Immature natural killer cell (primary cell): ENCODE results near the gene ACE. TPM values are rescaled to one million over a fixed set of nuclear protein-coding genes. Genes with fewer than 3 reads are reported as not detected.

Experiments
- DNase-seq, 3 donors: peaks; one replicate each; pipeline ENCODE4 v3.0.0; 2022; ENCODE audit warnings: mixed read lengths in 1 of 3
- H3K27ac Mint-ChIP-seq, 6 donors: one replicate each; pipeline ENCODE4 v1.8.0; 2020; ENCODE audit warnings: mixed read lengths in 6 of 6, mild to moderate bottlenecking in 5 of 6, inconsistent platforms in 4 of 6, moderate library complexity in 3 of 6
- H3K27me3 Mint-ChIP-seq, 3 donors: one replicate each; pipeline ENCODE4 v1.8.0; 2020 to 2021; ENCODE audit warnings: low read depth in 3 of 3, mild to moderate bottlenecking in 3 of 3, mixed read lengths in 3 of 3, moderate library complexity in 3 of 3, inconsistent platforms in 1 of 3
- H3K36me3 Mint-ChIP-seq, 3 donors: one replicate each; pipeline ENCODE4 v1.8.0; 2020; ENCODE audit warnings: mixed read lengths in 3 of 3, inconsistent platforms in 2 of 3, mild to moderate bottlenecking in 2 of 3
- H3K4me1 Mint-ChIP-seq, 2 donors: one replicate each; pipeline ENCODE4 v1.8.0; 2020; ENCODE audit warnings: inconsistent platforms in 2 of 2, mild to moderate bottlenecking in 2 of 2, mixed read lengths in 2 of 2, moderate library complexity in 1 of 2
- H3K4me3 Mint-ChIP-seq, 5 donors: one replicate each; pipeline ENCODE4 v1.8.0; 2020; ENCODE audit warnings: mild to moderate bottlenecking in 5 of 5, mixed read lengths in 5 of 5, inconsistent platforms in 3 of 5, moderate library complexity in 3 of 5
- H3K9me3 Mint-ChIP-seq, 6 donors: one replicate each; pipeline ENCODE4 v1.8.0; 2020; ENCODE audit warnings: mild to moderate bottlenecking in 6 of 6, mixed read lengths in 6 of 6, inconsistent platforms in 4 of 6, moderate library complexity in 3 of 6
- polyA plus RNA-seq, 3 donors: library from polyadenylated mRNA; unstranded; fragments of 300-500 nt; fragmentation: Illumina TruSeq; gene quantifications; one replicate each; pipeline ENCODE4 v1.2.3, GENCODE V29; 2021

The ACE gene
- polyA plus RNA-seq, 3 donors from 2014 or later: 0.28 TPM; not detected in 2

DNA sequence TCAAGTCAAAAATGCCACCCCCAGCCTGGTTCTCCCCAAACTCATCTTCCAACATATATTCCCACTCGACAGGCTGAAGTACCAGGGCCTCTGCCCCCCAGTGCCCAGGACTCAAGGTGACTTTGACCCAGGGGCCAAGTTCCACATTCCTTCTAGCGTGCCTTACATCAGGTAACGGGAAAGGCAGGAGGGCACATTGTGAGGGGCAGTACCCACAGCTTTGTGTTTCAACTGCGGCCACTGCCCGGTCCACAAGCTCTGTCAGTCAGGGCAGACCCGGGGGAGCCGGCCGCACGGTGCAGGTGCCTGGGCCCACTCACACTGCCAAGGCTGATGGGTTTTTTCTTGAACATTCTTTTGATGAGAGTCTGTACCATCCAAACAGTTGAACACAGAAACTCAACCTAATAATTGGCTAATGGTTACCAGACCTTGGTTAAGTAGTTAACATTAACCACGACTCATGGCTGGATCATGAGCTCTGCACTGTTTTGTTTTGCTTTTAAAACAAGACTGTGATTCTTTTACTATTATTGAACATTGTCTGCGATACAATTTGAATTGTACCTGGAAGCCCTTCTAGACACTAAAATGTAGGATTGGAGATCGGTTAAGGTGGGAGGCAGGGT is 17.6 kb downstream of the ACE start:
- Mint-ChIP-seq H3K9me3 (no peaks in the 10 kb centered on the region), H3K4me3 (no peak overlapping the region), H3K27me3 (peaks cover 0 to 1% (median under 1%) of the 10 kb centered on the region in 3 donors), H3K27ac (no peak overlapping the region), H3K4me1 (no peaks in the 10 kb centered on the region), H3K36me3 (no peaks in the 10 kb centered on the region)
- no peak for DNase-seq

DNA sequence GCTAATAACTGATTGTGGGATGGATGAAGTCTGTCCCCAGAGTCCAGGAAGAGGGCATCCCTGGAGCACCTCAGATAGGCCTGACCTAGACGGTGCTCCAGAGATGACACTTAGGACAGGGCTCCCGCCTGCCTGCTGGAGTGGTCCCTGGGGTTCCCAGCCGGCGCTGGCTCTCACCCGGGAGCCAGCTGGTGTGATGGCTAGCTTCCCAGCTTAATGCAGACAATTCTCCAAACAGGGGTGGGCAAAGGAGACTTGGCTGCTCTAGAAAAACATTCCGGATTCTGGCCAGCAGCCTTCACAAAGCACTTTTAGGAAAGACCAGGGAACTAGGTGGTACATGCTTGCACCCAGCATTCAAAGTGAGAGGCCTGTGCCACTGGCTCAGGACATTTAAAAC is 18.6 kb downstream of the ACE start:
- DNase-seq: no peak
- peaks cover 2 to 5% (median 2%) of the 10 kb centered on the region in 3 donors for H3K27me3 Mint-ChIP-seq
- no peaks in the 10 kb centered on the region for H3K4me1 Mint-ChIP-seq
- no peak overlapping the region for H3K27ac Mint-ChIP-seq
- H3K9me3 Mint-ChIP-seq: no peaks in the 10 kb centered on the region
- H3K36me3 Mint-ChIP-seq: no peaks in the 10 kb centered on the region
- no peak overlapping the region for H3K4me3 Mint-ChIP-seq

DNA sequence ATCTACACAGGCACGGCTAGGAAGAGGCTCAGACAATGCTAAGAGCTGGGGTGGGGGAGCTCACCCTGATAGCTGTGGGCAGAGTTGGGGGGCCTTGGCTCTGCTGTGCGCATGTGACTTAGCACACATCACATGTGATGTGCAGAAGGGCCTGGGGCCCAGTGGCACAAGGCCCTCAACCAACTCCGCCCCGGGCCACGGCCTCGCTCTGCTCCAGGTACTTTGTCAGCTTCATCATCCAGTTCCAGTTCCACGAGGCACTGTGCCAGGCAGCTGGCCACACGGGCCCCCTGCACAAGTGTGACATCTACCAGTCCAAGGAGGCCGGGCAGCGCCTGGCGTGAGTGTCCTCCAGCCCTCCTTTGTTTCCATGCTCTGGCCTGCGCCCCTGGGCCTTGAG is 19.3 kb downstream of the ACE start:
- no peaks in the 10 kb centered on the region for H3K9me3 Mint-ChIP-seq
- DNase-seq: no peak
- no peak overlapping the region for H3K27ac Mint-ChIP-seq
- no peaks in the 10 kb centered on the region for H3K4me1 Mint-ChIP-seq
- no peaks in the 10 kb centered on the region for H3K36me3 Mint-ChIP-seq
- H3K4me3 Mint-ChIP-seq: no peak overlapping the region
- H3K27me3 Mint-ChIP-seq: peaks cover 2 to 5% (median 5%) of the 10 kb centered on the region in 3 donors

DNA sequence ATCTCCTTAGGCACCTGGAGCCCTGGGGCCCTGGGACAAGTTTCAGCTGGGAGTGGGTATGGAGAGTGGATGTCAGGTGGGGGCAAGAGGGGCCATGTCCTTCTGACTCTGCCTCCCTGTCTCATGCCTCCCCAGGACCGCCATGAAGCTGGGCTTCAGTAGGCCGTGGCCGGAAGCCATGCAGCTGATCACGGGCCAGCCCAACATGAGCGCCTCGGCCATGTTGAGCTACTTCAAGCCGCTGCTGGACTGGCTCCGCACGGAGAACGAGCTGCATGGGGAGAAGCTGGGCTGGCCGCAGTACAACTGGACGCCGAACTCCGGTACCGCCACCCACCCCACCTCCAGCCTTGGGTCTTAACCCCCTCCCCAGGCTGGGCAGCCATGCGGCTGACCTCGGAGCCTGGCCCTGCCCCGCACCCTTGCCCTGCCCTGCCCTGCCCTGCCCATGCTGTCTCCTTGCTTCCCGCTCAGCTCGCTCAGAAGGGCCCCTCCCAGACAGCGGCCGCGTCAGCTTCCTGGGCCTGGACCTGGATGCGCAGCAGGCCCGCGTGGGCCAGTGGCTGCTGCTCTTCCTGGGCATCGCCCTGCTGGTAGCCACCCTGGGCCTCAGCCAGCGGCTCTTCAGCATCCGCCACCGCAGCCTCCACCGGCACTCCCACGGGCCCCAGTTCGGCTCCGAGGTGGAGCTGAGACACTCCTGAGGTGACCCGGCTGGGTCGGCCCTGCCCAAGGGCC is 20.0 kb downstream of the ACE start:
- no peak overlapping the region for H3K4me3 Mint-ChIP-seq
- no peaks in the 10 kb centered on the region for H3K9me3 Mint-ChIP-seq
- DNase-seq: no peak
- no peak overlapping the region for H3K27ac Mint-ChIP-seq
- no peaks in the 10 kb centered on the region for H3K4me1 Mint-ChIP-seq
- peaks cover 3 to 5% (median 5%) of the 10 kb centered on the region in 3 donors for H3K27me3 Mint-ChIP-seq
- H3K36me3 Mint-ChIP-seq: no peaks in the 10 kb centered on the region

DNA sequence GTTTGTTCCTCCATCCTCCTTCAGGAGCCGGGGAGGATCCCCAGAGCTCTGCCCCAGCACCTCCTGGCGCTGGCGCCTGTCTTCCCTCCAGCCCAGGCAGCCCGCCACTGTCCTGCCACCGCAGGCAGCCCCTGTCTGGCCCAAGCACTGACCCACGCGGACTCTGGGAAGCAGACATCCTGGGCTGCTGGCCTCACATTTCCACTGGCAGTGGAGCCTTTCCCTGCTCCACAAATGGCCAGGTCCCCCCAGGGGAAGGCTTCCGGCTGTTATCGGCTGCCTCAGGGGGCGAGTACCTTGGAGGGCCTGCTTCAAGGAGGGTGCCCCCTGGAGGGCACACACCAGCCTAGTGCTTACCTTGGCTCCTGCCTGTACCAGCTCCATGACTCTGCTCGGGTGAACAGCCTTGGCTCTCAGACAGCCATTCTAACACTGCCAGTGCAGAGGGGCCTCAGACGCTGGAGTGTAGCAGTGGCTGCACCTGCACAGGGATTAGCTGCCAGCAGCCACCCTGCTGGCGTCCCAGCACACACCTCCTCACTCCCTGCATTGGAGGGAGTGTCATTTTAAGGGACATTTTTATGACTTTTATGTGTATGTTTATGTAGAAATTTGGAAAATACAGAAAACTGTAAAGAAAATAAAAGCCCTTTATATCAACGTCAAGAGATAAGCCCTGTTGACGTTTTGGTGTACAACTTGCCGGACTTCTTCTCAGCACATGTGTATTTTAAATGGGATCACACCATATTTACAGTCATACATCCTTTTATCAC is 21.0 kb downstream of the ACE start:
- Mint-ChIP-seq H3K4me3 (no peak overlapping the region), H3K27ac (no peak overlapping the region), H3K4me1 (no peaks in the 10 kb centered on the region), H3K27me3 (peaks cover 3 to 5% (median 5%) of the 10 kb centered on the region in 3 donors), H3K36me3 (no peaks in the 10 kb centered on the region), H3K9me3 (no peaks in the 10 kb centered on the region)
- no peak for DNase-seq

DNA sequence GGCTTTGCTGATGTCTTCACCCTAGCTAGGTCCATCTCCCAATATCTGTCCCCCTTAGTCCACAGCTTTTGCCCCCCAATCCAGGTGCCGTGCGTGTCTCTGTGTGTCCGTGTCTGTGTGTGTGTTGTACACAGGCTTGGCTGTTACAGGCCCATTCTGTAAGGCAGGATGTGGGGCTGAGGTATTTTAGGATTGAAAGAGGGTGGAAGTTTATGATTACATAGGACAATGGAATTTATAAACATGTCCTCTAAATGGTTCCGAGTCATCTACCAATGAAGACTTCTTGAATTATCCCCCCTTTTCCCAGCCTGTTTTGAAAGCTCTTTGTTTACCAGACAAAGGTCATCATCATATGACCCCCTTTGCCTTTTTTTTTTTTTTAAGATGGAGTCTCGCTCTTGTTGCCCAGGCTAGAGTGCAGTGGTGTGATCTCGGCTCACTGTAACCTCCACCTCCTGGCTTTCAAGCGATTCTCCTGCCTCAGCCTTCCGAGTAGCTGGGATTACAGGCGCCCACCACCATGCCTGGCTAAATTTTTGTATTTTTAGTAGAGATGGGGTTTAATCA is 21.9 kb downstream of the ACE start:
- Mint-ChIP-seq H3K9me3 (no peaks in the 10 kb centered on the region), H3K36me3 (no peaks in the 10 kb centered on the region)

DNA sequence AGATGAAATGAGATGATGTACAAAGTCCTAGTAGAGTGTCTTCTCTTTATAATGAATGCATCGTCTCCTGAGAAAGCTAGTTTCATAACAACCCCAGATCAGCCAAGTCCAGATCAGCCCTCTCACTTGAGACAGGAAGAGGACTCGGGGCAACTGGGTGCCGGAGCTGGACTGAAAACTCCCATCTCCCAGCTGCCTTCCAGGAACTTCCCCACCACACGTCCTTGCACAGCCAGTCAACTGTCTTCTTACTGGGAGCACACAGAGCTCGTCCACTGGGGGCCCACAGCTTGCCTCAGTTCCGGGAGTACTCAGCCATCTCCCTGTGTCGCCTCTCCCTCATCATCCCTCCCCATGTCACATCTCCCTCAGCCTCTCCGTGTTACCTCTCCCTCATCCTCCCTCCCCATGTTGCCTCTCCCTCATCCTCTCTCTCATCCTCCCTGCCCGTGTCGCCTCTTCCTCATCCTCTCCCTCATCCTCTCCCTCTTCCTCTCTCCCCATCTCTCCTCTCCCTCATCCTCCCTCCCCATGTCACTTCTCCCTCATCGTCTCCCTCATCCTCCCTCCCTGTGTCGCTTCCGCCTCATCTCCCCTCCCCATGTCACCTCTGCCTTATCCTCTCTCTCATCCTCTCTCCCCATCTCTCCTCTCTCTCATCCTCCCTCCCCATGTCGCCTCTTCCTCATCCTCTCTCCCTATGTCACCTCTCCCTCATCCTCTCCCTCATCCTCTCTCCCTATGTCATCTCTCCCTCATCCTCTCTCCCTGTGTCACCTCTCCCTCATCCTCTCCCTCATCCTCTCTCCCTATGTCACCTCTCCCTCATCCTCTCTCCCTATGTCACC is 23.9 kb downstream of the ACE start:
- Mint-ChIP-seq H3K27ac (no peak overlapping the region), H3K4me1 (no peaks in the 10 kb centered on the region), H3K9me3 (peaks cover 0 to under 1% (median 0%) of the 10 kb centered on the region in 6 donors), H3K36me3 (no peaks in the 10 kb centered on the region), H3K27me3 (peaks cover 3 to 13% (median 6%) of the 10 kb centered on the region in 3 donors), H3K4me3 (no peak overlapping the region)
- no peak for DNase-seq

More for the DNA sequence above, 21.9 kb downstream of the ACE start:
- Mint-ChIP-seq H3K4me3 (no peak overlapping the region), H3K27me3 (peaks cover 3 to 13% (median 5%) of the 10 kb centered on the region in 3 donors), H3K4me1 (no peaks in the 10 kb centered on the region), H3K27ac (no peak overlapping the region)
- no peak for DNase-seq

DNA sequence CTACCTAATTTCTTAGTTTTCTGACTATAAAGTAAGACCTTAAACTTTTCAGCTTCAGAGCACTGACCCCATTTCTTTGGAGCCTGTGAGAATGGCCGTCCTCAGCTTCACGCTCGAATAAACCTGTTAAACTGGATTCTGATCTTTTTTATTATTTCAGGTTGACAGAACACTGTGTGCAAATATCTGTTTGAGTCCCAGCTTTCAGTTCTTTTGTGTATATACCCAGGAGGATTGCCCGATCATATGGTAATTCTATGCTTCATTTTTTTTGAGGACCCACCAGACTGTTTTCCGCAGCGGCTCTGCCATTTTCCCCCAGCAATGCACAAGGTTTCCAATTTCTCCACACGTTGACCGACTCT is 26.5 kb downstream of the ACE start:
- Mint-ChIP-seq H3K36me3 (no peaks in the 10 kb centered on the region), H3K4me1 (no peaks in the 10 kb centered on the region), H3K4me3 (no peak overlapping the region), H3K9me3 (peaks cover 0 to 2% (median 0%) of the 10 kb centered on the region in 6 donors), H3K27me3 (peaks cover 4 to 13% (median 9%) of the 10 kb centered on the region in 3 donors), H3K27ac (no peak overlapping the region)
- DNase-seq: no peak

DNA sequence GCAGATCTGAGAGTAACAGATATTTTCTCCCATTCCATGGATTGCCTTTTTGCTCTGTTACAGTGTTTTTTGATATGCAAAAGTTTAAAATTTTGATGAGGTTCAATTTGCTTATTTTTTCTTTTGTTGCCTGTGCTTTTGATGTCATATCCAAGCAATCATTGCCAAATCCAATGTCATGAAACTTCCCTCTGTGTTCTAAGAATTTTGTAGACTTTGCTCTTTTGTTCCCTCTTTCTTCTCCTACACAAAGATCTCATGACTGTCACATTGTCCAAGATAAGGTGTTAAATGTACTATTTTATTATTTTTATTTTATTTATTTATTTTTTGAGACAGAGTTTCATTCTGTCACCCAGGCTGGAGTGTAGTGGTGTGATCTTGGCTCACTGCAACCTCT is 27.4 kb downstream of the ACE start:
- no peak for DNase-seq
- H3K4me1 Mint-ChIP-seq: no peaks in the 10 kb centered on the region
- peaks cover 4 to 13% (median 9%) of the 10 kb centered on the region in 3 donors for H3K27me3 Mint-ChIP-seq
- no peak overlapping the region for H3K4me3 Mint-ChIP-seq
- H3K9me3 Mint-ChIP-seq: peaks cover 0 to 2% (median 0%) of the 10 kb centered on the region in 6 donors
- no peaks in the 10 kb centered on the region for H3K36me3 Mint-ChIP-seq
- no peak overlapping the region for H3K27ac Mint-ChIP-seq

DNA sequence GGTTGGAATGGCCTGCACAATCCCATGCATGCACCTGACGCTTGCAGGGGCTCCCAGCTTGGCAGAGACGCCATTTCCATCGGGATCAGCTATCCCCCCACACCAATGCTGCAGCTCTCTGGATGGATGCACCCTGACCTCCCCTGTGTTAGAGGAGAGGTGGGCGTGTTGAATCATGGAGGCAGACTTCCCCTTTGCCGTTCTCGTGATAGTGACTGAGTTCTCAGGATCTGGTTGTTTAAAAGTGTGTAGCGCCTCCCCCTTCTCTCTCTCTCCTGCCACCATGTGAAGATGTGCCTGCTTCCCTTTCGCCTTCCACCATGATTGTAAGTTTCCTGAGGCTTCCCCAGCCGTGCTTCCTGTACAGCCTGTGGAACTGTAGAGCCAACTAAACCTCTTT is 28.5 kb downstream of the ACE start:
- DNase-seq: no peak
- Mint-ChIP-seq H3K27ac (no peak overlapping the region), H3K27me3 (peaks cover 3 to 18% (median 4%) of the 10 kb centered on the region in 3 donors), H3K4me3 (no peak overlapping the region), H3K36me3 (no peaks in the 10 kb centered on the region), H3K4me1 (no peaks in the 10 kb centered on the region), H3K9me3 (peaks cover 0 to 2% (median 0%) of the 10 kb centered on the region in 6 donors)

DNA sequence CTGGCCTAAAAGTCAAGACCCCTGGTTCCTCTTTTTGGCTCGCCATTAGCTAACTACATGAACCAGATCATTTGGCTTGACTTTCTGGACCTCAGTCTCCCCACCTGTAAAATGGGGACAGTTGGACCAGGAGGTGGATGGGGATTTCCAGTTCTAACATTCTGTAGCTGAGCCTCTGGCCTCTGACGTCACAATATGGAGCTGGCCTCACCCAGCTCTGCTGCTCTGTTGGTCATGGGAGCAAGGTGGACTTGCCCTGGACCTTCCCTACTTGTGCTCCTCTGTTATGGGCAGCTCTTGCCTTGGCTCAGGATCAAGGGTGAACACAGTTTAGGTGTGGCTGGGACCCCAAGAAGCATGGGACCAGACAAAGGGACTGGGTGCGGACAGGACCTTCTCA is 29.8 kb downstream of the ACE start:
- H3K9me3 Mint-ChIP-seq: peaks cover 0 to 2% (median 0%) of the 10 kb centered on the region in 6 donors
- no peaks in the 10 kb centered on the region for H3K36me3 Mint-ChIP-seq
- DNase-seq: no peak
- no peak overlapping the region for H3K27ac Mint-ChIP-seq
- peaks cover 2 to 13% (median 4%) of the 10 kb centered on the region in 3 donors for H3K27me3 Mint-ChIP-seq
- H3K4me1 Mint-ChIP-seq: no peaks in the 10 kb centered on the region
- no peak overlapping the region for H3K4me3 Mint-ChIP-seq

DNA sequence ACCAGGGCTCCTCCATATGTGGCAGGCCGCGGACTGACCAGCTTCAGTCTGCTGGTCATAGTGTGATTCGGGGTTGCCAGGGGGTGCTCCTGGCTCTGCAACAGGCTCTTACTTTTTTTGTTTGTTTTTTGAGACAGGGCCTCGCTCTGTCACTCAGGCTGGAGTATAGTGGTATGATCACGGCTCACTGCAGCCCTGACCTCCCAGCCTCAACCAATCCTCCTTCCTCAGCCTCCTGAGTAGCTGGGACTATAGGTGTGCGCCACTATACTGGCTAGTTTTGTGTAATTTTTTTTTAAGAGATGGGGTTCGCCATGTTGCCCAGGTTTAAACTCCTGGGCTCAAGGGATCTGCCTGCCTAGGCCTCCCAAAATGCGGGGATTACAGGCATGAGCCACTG is 34.5 kb downstream of the ACE start:
- Mint-ChIP-seq H3K9me3 (no peaks in the 10 kb centered on the region), H3K4me1 (no peaks in the 10 kb centered on the region), H3K27me3 (peaks cover 0 to 5% (median 2%) of the 10 kb centered on the region in 3 donors), H3K27ac (no peak overlapping the region), H3K4me3 (no peak overlapping the region), H3K36me3 (no peaks in the 10 kb centered on the region)
- DNase-seq: no peak

DNA sequence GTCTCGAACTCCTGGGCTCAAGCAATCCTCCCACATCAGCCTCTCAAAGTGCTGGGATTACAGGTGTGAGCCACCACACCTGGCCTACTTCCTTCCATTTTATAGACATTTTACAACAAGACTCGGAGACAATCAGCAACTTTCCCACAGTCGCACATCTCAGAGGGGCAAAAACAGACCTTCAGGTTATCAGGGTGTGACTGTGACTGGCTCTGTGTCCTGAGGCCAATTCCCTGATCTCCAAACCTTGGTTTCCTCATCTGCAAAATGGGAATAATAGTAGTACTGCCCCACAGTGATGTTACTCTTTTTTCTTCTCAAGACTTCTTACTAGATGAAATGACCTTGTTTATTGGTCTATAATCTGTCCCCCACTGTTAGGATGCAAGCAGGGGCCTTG is 35.5 kb downstream of the ACE start:
- H3K4me1 Mint-ChIP-seq: no peaks in the 10 kb centered on the region
- peaks cover 0 to 5% (median 1%) of the 10 kb centered on the region in 3 donors for H3K27me3 Mint-ChIP-seq
- no peak for DNase-seq
- no peak overlapping the region for H3K27ac Mint-ChIP-seq
- no peak overlapping the region for H3K4me3 Mint-ChIP-seq
- H3K36me3 Mint-ChIP-seq: no peaks in the 10 kb centered on the region
- H3K9me3 Mint-ChIP-seq: no peaks in the 10 kb centered on the region
